ENCODE measurements around the gene RPL9.

RPL9 gene

DNA sequence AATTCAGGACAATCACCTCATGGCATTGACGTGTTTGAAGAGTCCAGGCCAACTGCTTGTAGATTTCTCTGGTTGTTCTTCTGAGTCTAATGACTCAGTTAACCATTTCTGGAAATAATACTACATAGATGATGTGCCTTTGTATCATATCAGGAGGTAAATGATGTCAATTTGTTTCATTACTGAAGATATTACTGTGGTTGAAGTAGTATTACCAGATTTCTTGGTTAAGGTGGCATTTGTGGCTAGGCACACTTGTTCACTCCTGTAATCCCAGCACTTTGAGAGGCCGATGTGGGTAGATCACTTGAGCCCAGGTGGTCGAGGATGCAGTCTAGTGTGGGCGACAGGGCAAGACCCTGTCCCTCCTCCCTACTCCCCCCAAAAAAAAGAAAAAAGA lies 15.7 kb downstream of the RPL9 start:
- in situ Hi-C loops (cut with HindIII; ENCODE audit: low sequenced_read_pairs): no loop called here

DNA sequence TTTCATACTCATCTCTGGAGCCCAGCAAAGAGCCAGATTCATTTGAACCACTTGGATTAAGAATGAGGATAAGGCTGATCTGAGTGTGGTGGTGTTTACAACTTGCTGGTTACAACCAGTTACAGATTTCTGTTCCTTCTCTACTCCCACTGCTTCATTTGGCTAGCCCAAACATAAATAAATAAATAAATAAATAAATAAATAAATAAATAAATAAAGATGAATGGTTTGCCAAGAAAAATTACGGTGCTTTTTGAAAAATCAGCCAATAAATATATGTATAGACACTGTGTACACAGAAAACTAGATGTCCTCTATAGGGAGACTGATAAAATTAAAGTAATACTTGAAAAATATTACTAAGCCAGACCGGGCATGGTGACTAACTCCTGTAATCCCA lies 17.1 kb downstream of the RPL9 start:
- in situ Hi-C loops (cut with HindIII; ENCODE audit: low sequenced_read_pairs): no loop called here
- H3K4me3 ChIP-seq (ENCODE audit: low read depth, low read length): no peak overlapping the region
- TF ChIP-seq CTCF (IDR thresholded peaks at IDR 0.05; ENCODE audit: low read depth, low read length, missing control alignments): no peak
- no peak for DNase-seq (ENCODE audit: low read depth)

More for the DNA sequence above, 15.7 kb downstream of the RPL9 start:
- no peak overlapping the region for H3K4me3 ChIP-seq (ENCODE audit: low read depth, low read length)
- DNase-seq (ENCODE audit: low read depth): no peak
- TF ChIP-seq CTCF (IDR thresholded peaks at IDR 0.05; ENCODE audit: low read depth, low read length, missing control alignments): no peak

- DNase-seq (ENCODE audit: low read depth): no peak
- TF ChIP-seq CTCF (IDR thresholded peaks at IDR 0.05; ENCODE audit: low read depth, low read length, missing control alignments): peak; percentile 9
- no peak overlapping the region for H3K4me3 ChIP-seq (ENCODE audit: low read depth, low read length)
- in situ Hi-C loops (cut with HindIII; ENCODE audit: low sequenced_read_pairs): no loop called here
These were observed 22.8 kb downstream of the RPL9 start for GRCh38 chr4:39435659-39436563.

- DNase-seq (ENCODE audit: low read depth): no peak
These were observed 24.7 kb downstream of the RPL9 start for GRCh38 chr4:39433878-39434492.

GRCh38 chr4:39429476-39430334 lies 29.0 kb downstream of the RPL9 start:
- in situ Hi-C loops (cut with HindIII; ENCODE audit: low sequenced_read_pairs): no loop called here
- H3K4me3 ChIP-seq (ENCODE audit: low read depth, low read length): no peak overlapping the region
- TF ChIP-seq CTCF (IDR thresholded peaks at IDR 0.05; ENCODE audit: low read depth, low read length, missing control alignments): no peak
- DNase-seq (ENCODE audit: low read depth): no peak

More at GRCh38 chr4:39433878-39434492, 24.7 kb downstream of the RPL9 start:
- in situ Hi-C loops (cut with HindIII; ENCODE audit: low sequenced_read_pairs): no loop called here
- no peak for TF ChIP-seq CTCF (IDR thresholded peaks at IDR 0.05; ENCODE audit: low read depth, low read length, missing control alignments)
- no peak overlapping the region for H3K4me3 ChIP-seq (ENCODE audit: low read depth, low read length)

DNA sequence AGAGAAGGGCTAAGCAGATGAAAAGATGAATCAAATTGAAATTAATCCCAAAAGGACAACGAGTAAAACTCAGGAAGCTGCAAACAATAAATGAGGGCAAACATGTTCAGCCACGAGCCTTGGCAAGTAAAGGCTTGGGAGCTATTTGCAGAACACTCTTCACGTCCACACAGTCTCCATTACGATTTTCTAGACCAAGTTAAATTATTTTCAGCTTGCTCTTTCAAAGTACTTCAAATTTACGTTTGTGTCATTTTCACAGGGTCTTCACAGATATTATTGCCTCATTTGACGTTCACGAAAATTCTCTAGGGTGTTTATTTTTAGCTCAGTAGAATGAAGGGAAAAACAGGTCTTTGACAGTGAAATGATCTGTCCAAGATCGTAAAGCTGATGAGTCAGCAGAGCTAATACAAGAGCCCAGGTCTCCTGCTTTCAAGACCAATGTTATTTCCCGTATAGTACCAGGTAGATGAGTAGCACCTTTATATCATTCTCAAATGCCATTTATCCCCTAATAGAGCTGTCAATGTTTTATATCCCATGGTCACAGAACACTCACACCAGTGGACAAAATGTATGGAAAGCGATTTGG lies 31.1 kb downstream of the RPL9 start:
- H3K4me3 ChIP-seq (ENCODE audit: low read depth, low read length): no peak overlapping the region
- in situ Hi-C loops (cut with HindIII; ENCODE audit: low sequenced_read_pairs): no loop called here
- TF ChIP-seq CTCF (IDR thresholded peaks at IDR 0.05; ENCODE audit: low read depth, low read length, missing control alignments): no peak
- no peak for DNase-seq (ENCODE audit: low read depth)
